GM12872 (cell line): Measurements from ENCODE around the gene RPN1.

ENCODE experiments used
- TF ChIP-seq, protein P1 (sequence below): IDR thresholded peaks from 3 replicates; pipeline ENCODE4 v1.5.1; 2011; ENCODE audit warnings: low read depth, mild to moderate bottlenecking, low read length, moderate library complexity; ENCODE audit not compliant: insufficient read depth

RPN1 gene

DNA sequence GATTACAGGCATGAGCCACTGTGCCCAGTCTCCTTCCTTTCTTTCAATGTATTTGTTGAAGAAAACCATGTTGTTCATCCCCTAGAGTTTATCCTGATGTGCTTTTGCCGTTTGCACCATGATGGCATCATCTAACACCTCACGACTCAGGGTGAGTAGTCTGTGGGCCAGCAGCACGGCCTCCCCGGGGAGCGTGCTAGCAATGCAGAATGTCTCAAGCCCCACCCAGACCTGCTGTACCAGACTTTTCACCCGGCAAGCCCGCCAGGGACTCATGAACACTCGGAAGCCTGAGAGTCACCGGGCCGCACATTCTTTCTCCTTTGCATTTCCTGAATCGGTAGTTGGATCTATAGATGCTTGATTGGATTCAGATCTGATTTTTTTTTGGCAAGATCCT is 64.6 kb downstream of the RPN1 start:
- TF ChIP-seq, protein P1, sequence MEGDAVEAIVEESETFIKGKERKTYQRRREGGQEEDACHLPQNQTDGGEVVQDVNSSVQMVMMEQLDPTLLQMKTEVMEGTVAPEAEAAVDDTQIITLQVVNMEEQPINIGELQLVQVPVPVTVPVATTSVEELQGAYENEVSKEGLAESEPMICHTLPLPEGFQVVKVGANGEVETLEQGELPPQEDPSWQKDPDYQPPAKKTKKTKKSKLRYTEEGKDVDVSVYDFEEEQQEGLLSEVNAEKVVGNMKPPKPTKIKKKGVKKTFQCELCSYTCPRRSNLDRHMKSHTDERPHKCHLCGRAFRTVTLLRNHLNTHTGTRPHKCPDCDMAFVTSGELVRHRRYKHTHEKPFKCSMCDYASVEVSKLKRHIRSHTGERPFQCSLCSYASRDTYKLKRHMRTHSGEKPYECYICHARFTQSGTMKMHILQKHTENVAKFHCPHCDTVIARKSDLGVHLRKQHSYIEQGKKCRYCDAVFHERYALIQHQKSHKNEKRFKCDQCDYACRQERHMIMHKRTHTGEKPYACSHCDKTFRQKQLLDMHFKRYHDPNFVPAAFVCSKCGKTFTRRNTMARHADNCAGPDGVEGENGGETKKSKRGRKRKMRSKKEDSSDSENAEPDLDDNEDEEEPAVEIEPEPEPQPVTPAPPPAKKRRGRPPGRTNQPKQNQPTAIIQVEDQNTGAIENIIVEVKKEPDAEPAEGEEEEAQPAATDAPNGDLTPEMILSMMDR, result no peak

DNA sequence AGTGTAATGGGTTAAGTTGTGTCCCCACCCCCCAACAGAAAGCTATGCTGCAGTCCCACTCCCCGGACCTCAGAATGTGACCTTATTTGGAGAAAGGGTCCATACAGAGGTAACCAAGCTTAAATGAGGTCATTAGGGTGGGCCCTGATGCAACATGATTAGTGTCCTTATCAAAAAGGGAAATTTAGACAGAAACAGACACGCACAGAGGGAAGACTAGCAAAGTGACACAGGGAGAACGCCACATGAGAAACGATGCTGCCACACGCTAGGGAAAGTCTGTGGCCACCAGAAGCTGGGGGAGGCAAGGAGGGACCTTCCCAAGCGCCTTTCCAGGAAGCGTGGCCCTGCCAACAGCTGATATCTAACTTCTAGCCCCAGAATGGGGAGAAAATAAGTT is 65.4 kb downstream of the RPN1 start:
- TF ChIP-seq, protein P1, result no peak

DNA sequence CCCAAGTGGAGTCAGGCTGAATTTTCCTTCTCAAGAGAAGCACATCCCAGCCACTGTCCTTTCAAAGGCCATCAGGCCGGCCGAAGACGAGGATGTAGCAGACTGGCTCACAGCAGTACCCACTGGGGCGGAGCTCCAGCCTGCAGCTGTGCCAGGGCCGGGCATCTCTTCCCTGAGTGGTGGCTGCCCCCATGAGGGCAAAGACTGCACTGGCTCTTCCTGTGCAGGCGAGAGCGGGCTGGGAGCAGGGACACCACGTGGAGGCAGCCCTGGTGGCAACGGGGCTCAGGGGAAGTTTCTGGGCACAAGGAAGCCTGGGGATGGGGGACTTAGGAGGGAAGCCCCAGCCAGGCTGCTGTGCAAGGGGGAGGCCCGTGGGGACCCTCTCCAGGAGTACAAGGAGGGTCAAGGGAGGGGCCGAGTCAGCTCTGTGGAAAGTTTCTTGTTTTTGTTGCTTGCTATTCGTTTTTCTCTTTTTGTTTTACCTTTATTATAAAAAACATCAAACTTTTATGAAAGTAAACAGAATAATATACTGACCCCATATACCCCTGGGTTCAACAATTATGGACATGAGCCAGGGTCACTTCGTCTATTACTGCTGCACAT is 66.1 kb downstream of the RPN1 start:
- TF ChIP-seq, protein P1, result peak; percentile 64

DNA sequence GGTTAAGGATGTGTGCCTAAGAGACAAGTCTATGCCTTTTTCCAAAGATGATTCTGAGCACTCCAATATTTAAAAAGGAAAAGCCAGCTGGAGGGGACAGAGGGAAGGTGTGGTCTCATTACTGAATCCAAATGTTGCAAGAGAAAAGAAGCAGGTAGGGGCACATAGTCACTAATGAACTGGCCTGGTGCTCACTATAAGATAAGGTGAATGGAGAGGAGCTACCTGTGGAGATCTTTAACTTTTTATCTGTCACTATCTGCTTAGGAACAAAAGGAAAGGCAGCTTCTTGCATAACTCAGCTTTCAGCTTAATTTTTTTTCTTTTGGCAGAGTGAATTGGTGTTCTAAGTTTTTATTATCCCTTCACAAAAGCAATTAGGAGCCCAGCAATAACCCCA is 69.1 kb downstream of the RPN1 start:
- TF ChIP-seq, protein P1, result no peak

DNA sequence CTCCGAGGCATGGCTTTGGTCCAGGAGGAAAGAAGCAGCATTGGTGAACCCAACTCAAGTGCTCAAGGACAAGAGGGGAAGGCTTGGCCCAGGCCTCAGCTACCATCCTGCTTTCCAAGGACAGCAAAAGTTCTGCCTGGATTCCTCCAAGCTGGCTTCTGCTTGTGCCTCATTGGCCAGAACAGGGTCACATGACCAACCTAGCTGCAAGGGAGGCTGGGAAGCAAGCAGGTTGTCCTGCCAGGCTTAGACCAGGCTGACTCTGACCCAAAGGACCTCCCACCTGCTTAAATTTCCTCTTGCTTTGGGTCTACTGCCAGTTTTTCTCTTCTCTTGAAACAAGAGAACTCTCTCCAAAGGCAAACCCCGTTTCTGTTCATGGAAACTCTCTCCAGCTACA is 70.7 kb downstream of the RPN1 start:
- TF ChIP-seq, protein P1, result no peak

DNA sequence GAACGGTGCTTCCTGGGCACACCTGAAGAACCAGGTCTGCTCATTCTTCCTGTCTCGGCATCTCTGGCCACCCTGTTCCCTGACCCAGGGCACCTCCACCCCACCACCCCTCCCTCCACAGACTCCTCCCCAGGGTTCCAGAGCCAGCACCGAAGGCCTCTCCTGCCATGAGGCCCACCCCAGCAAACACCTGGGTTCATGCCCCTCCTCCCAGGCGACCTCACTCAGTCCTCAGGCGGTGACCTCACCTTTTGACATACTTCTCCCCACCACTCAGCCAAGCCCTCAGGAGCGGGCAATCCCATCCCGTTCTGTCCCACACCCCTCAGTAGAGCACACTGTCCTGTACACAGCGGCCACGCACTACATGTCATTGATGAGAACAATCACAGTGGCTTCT is 72.3 kb downstream of the RPN1 start:
- TF ChIP-seq, protein P1, result no peak

DNA sequence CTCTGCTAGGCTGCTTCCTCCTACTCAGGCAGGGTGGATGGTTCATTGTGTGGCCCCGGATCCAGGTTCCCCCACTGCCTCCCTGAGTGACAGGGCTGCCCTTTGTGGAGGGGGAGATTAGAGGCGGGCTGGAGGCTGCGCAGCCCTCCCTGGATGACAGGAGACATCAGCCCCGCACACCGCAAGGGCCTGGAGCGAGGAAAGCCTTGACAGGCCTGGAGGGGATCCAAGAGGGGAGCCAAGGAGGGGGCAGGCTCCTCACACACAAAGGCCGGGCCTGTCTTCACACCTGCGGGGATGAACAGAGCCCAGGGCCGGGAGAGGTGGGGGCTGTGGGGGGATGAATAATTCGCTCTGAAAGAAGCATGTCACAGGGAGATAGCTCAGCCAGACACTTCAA is 72.9 kb downstream of the RPN1 start:
- TF ChIP-seq, protein P1, result no peak
